WTC11 (cell line): ENCODE measurements around the gene NEK5.

Source experiments
- CBFB ChIP-seq: sonication (generic); formaldehyde crosslinking; IDR thresholded peaks from 2 replicates; pipeline ENCODE4 v1.8.1; 2022; ENCODE audit warnings: mild to moderate bottlenecking, low read depth, missing genetic modification reagents
- CREB1 ChIP-seq: sonication (generic); formaldehyde crosslinking; IDR thresholded peaks from 2 replicates; pipeline ENCODE4 v1.8.0; 2023; ENCODE audit warnings: mild to moderate bottlenecking, missing genetic modification reagents
- E2F4 ChIP-seq: sonication (generic); formaldehyde crosslinking; IDR thresholded peaks from 2 replicates; pipeline ENCODE4 v1.8.1; 2022; ENCODE audit warnings: low read depth, mild to moderate bottlenecking, moderate library complexity, missing genetic modification reagents, borderline replicate concordance
- NR1H2 ChIP-seq: sonication (generic); formaldehyde crosslinking; IDR thresholded peaks from 2 replicates; pipeline ENCODE4 v1.9.0; 2021; ENCODE audit warnings: mild to moderate bottlenecking, moderate library complexity, missing genetic modification reagents
- PREB ChIP-seq: sonication (generic); formaldehyde crosslinking; IDR thresholded peaks from 2 replicates; pipeline ENCODE4 v1.8.1; 2022; ENCODE audit warnings: mild to moderate bottlenecking, missing genetic modification reagents, moderate library complexity, borderline replicate concordance
- TF ChIP-seq, protein P1 (sequence below): fragments of 200-600 bp; IDR thresholded peaks from 2 replicates; pipeline ENCODE4 v1.8.0; 2022; ENCODE audit warnings: antibody characterized with exemption
- TF ChIP-seq, protein P2 (sequence below): fragments of 250-450 bp; sonication (Bioruptor Pico); IDR thresholded peaks from 2 replicates; pipeline ENCODE4 v2.1.2; 2022; ENCODE audit warnings: mild to moderate bottlenecking, moderate library complexity

- TF ChIP-seq, protein P1, sequence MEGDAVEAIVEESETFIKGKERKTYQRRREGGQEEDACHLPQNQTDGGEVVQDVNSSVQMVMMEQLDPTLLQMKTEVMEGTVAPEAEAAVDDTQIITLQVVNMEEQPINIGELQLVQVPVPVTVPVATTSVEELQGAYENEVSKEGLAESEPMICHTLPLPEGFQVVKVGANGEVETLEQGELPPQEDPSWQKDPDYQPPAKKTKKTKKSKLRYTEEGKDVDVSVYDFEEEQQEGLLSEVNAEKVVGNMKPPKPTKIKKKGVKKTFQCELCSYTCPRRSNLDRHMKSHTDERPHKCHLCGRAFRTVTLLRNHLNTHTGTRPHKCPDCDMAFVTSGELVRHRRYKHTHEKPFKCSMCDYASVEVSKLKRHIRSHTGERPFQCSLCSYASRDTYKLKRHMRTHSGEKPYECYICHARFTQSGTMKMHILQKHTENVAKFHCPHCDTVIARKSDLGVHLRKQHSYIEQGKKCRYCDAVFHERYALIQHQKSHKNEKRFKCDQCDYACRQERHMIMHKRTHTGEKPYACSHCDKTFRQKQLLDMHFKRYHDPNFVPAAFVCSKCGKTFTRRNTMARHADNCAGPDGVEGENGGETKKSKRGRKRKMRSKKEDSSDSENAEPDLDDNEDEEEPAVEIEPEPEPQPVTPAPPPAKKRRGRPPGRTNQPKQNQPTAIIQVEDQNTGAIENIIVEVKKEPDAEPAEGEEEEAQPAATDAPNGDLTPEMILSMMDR, result no peak
- TF ChIP-seq CBFB (CRISPR knock-in tag) (no peak), CREB1 (no peak), PREB (no peak), E2F4 (no peak), NR1H2 (no peak)
- TF ChIP-seq, protein P2, sequence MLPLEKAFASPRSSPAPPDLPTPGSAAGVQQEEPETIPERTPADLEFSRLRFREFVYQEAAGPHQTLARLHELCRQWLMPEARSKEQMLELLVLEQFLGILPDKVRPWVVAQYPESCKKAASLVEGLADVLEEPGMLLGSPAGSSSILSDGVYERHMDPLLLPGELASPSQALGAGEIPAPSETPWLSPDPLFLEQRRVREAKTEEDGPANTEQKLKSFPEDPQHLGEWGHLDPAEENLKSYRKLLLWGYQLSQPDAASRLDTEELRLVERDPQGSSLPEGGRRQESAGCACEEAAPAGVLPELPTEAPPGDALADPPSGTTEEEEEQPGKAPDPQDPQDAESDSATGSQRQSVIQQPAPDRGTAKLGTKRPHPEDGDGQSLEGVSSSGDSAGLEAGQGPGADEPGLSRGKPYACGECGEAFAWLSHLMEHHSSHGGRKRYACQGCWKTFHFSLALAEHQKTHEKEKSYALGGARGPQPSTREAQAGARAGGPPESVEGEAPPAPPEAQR (CRISPR knock-in tag), result no peak
These were observed 41.0 kb upstream of the NEK5 start for GRCh38 chr13:52169839-52170238.
